SK-N-MC (cell line): ENCODE data around the gene ADAMTS18.

Source experiments
- EZH2 ChIP-seq: fragments of 200-600 bp; sonication (generic); IDR thresholded peaks from one replicate; pipeline ENCODE4 v1.6.1; 2017; ENCODE audit warnings: antibody characterized with exemption
- FOXP2 ChIP-seq: optimal IDR thresholded peaks from 2 replicates; pipeline ENCODE3; 2011; ENCODE audit warnings: mild to moderate bottlenecking, moderate library complexity; ENCODE audit not compliant: insufficient read depth; ENCODE audit errors: extremely low read length, control extremely low read depth

GRCh38 chr16:77424871-77425604 is 9.8 kb downstream of the ADAMTS18 start:
- TF ChIP-seq FOXP2 (no peak), EZH2 (no peak)
